Ovary (tissue), 9 donors: ENCODE results near the gene FAM83C. TPM values are rescaled to one million over a fixed set of nuclear protein-coding genes. Genes with fewer than 3 reads are reported as not detected.

Source experiments
- DNase-seq, 5 donors: peaks; one replicate each; pipeline ENCODE4 v3.0.0-alpha.2; 2019 to 2020
- H3K27ac ChIP-seq, 2 donors: fragments of 200-600 bp; one replicate each; pipeline versions ENCODE4 v1.5.1 to v1.8.0; 2019 to 2022
- H3K27me3 ChIP-seq: fragments of 200-600 bp; one replicate; pipeline ENCODE4 v1.8.0; 2022
- H3K36me3 ChIP-seq: fragments of 200-600 bp; sonication (generic); one replicate; pipeline ENCODE4 v1.5.1; 2019
- H3K4me1 ChIP-seq: one replicate; pipeline ENCODE4 v1.8.1; 2013; ENCODE audit warnings: mild to moderate bottlenecking, moderate library complexity; ENCODE audit not compliant: insufficient read depth
- H3K4me3 ChIP-seq: fragments of 200-600 bp; sonication (generic); one replicate; pipeline ENCODE4 v1.5.1; 2017
- H3K9me3 ChIP-seq, 2 donors: fragments of 200-600 bp in 1 of 2; sonication (generic) in 1 of 2; one replicate each; pipeline versions ENCODE4 v1.5.1 to v1.8.1; 2013 to 2019; ENCODE audit warnings: mild to moderate bottlenecking in 1 of 2, moderate library complexity in 1 of 2
- EP300 ChIP-seq: sonication (generic); formaldehyde crosslinking; IDR thresholded peaks from one replicate; pipeline ENCODE4 v1.6.1; 2017; ENCODE audit warnings: antibody characterized with exemption
- POLR2A ChIP-seq: fragments of 450-650 bp; IDR thresholded peaks from one replicate; pipeline ENCODE4 v1.6.1; 2017; ENCODE audit warnings: antibody characterized with exemption, mild to moderate bottlenecking, moderate library complexity
- WGBS, 3 donors: extraction: QIAGEN DNeasy Blood & Tissue Kit in 1 of 3; methylation state at CpG; one replicate each; pipeline versions ENCODE4 v1.1.5 to v1.1.7; 2013 to 2017; 5-methylcytosine and 5-hydroxymethylcytosine counted together
- intact Hi-C, 4 donors: fragments of 100-400 bp; cut with DNase I; formaldehyde crosslinking; loops; one replicate each; pipeline versions ENCODE4 v1.11.0 to v1.15.1; 2022 to 2023
- polyA plus RNA-seq, 2 donors: library from polyadenylated mRNA; stranded (reverse); fragments of 200-250 nt in 1 of 2; fragments of 350-450 nt in 1 of 2; fragmentation: Illumina TruSeq in 1 of 2; extraction: RNeasy Lipid Tissue Mini Kit (QIAGEN cat#74804) in 1 of 2; gene quantifications; one replicate each; pipeline ENCODE4 v1.2.3, GENCODE V29; 2013 to 2014
- total RNA-seq, 7 donors: library from RNA; depleted of rRNA in 2 of 7; stranded (reverse); fragments of >200 nt in 2 of 7; fragmentation: NEBNext Ultra II Directional in 3 of 7; extraction: Animal tissue kit (Norgen Biotek cat#: 25700) in 3 of 7; gene quantifications; one replicate each; pipeline versions ENCODE4 v1.1.0 to v1.2.4, GENCODE V29; 2016 to 2023
- TF ChIP-seq, protein P1 (sequence below), 3 donors: fragments of 450-650 bp in 2 of 3; fragments of 200-600 bp in 1 of 3; IDR thresholded peaks; one replicate each; pipeline versions ENCODE4 v1.5.1 to v1.8.0; 2016 to 2022; ENCODE audit warnings: antibody characterized with exemption in 3 of 3, mild to moderate bottlenecking in 1 of 3
- donor health status: DM: no; HTN: no; CAD: no; lungs with moderate emphysema.
- donor health status: DM: no; HTN: no; CAD: no.
- donor health status: Bipolar disorder and iron deficiency.
- donor health status: DM: yes; HTN: yes; CAD: no.
- donor health status: DM: no; HTN: no; CAD: no.
- donor health status: DM: yes; HTN: yes; CAD: no.

The FAM83C gene
- total and polyA plus RNA-seq, 9 donors: not detected

DNA sequence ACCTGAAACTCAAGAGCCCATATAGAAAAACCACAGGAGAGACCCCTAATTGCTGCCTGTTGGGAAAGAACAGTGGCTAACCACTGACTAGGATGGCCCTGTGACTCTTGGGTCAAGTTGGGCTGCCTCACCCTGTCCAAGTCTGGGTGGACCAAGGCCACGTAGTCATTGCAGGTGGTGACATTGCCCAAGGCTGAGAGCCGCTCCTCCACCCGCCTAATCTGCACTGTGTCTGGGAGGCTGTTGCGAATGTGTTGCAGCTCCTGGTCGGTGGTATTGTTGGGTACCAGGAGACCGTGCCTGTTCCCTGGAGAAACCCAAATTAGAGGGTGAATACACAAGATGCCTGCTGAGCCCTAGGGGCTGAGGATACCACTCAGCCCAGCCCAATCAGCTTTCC lies 11.7 kb downstream of the FAM83C start:
- intact Hi-C loops: no loop called here
- no peaks in the 10 kb centered on the region for H3K36me3 ChIP-seq
- DNase-seq: no peak
- TF ChIP-seq EP300 (no peak), POLR2A (no peak)
- TF ChIP-seq, protein P1, sequence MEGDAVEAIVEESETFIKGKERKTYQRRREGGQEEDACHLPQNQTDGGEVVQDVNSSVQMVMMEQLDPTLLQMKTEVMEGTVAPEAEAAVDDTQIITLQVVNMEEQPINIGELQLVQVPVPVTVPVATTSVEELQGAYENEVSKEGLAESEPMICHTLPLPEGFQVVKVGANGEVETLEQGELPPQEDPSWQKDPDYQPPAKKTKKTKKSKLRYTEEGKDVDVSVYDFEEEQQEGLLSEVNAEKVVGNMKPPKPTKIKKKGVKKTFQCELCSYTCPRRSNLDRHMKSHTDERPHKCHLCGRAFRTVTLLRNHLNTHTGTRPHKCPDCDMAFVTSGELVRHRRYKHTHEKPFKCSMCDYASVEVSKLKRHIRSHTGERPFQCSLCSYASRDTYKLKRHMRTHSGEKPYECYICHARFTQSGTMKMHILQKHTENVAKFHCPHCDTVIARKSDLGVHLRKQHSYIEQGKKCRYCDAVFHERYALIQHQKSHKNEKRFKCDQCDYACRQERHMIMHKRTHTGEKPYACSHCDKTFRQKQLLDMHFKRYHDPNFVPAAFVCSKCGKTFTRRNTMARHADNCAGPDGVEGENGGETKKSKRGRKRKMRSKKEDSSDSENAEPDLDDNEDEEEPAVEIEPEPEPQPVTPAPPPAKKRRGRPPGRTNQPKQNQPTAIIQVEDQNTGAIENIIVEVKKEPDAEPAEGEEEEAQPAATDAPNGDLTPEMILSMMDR (IDR thresholded peaks at IDR 0.05): no peak
- 91 to 97% (median 93%) methylated on average over 5 to 6 of the region's 6 CpGs for WGBS, 3 donors
- no peaks in the 10 kb centered on the region for H3K9me3 ChIP-seq
- H3K4me3 ChIP-seq: no peak overlapping the region
- H3K4me1 ChIP-seq: peaks cover 16% of the 10 kb centered on the region
- no peak overlapping the region for H3K27ac ChIP-seq
- no peaks in the 10 kb centered on the region for H3K27me3 ChIP-seq

DNA sequence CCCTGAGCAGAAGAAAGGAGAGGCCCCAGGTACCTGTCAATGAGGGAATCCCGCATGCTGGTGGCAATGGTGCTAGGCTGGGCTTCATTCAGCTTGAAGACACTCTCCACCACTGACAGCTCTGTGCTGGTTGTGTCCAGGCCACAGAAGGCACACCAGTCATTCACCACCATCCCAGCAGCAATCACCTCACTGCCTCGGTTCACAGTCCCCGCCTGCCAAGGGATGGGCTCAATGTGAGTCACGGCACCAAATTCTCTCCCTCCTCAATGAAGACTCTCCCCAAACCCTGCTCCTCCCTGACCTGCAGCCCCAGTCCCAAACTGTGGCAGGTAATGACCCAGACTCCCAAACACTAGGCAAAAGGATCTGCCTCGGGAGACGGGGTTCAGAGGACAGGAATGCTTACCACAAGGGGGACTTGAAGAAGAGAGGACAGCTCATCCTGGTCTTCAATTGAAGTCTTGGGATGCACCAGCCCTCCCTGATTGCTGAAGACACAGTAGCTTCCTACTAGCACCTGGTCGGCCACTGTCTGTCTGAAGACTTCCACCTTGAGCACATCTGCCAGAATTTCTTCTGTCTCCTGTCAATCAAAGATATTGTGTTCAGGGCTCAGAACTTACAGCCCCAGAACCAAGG lies 12.6 kb downstream of the FAM83C start:
- TF ChIP-seq POLR2A: no peak
- TF ChIP-seq EP300: no peak
- intact Hi-C loops: no loop called here
- H3K4me1 ChIP-seq: peaks cover 14% of the 10 kb centered on the region

DNA sequence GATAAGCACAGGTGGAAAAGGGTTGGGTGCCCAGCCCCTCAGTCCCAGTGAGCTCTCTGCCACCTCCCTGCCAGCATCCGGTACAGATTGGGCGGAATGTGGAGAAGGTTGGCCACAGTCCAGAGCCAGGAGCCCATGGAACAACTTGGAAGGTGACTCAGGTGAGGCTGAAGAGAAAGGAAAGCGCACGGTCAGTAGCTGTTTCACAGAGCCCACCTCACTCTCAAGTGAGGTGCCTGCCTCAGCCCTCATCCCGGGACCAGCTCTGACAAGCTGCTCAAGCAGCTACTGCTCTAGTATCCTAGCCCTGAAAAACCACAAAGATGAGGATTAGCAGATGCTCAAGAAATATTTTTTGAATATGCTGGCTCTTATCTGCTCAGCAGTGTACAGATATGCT lies 13.2 kb downstream of the FAM83C start:
- H3K9me3 ChIP-seq: no peaks in the 10 kb centered on the region
- TF ChIP-seq POLR2A (no peak), EP300 (no peak)
- TF ChIP-seq, protein P1 (IDR thresholded peaks at IDR 0.05): no peak
- peak overlapping the region; percentile 7 to 99 for H3K27ac ChIP-seq
- DNase-seq: no peak
- H3K36me3 ChIP-seq: no peaks in the 10 kb centered on the region
- H3K4me3 ChIP-seq: no peak overlapping the region
- H3K27me3 ChIP-seq: no peaks in the 10 kb centered on the region
- intact Hi-C loops: no loop called here
- 80 to 83% (median 83%) methylated on average over 5 of the region's 5 CpGs for WGBS, 3 donors
- peaks cover 14% of the 10 kb centered on the region for H3K4me1 ChIP-seq

More for the DNA sequence above, 12.6 kb downstream of the FAM83C start:
- H3K27ac ChIP-seq: no peak overlapping the region
- H3K27me3 ChIP-seq: no peaks in the 10 kb centered on the region
- WGBS, 3 donors: 85 to 88% (median 88%) methylated on average over 7 of the region's 7 CpGs
- H3K9me3 ChIP-seq: no peaks in the 10 kb centered on the region
- no peak for DNase-seq
- no peaks in the 10 kb centered on the region for H3K36me3 ChIP-seq
- H3K4me3 ChIP-seq: no peak overlapping the region

DNA sequence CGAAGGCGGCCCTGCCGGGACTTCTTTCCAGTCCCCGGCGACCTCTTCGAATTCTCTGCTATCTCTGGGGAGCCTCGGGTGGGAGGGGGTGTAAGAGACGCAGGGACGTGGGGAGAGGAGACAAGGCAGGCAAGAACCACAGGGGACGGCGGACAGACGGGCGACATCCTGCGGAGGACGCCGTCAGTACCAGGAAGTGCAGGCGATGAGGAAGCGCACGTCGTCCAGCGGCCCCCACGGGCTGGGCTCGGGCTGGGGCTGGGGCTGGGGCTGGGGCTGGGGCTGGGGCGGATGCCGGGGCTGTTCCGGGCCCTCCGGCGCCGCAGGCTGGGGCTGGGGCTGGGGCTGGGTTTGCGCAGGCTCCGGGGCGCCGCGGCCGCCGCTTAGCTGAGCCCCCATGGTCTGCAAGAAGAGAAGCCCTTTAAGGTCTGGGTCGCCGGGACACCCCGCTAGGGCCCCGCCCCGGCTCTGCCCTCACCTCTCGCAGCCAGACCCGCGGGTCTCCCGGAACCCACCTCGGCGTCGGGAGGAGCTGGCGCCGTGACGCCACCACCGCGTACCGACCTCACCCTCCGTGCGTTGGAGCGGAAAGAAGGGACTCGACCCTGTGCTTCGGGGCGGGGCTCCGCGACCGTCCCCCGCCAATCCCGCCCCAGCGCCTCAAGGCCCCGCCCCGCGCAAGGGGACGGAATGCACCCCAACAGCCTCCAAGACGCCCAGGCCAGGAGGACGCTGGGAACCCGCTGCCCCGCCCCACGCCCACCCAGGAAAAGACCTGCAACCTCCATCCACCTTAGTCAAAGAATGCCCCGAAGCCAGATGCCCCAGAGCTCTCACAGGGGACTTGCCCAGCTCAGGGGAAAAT lies 14.5 kb downstream of the FAM83C start, which contains the start of gene MMP24OS:
TSS of gene MMP24OS (minus strand) at position 592 of the 865 bp plus-strand sequence. CDS start at position 399, 193 bp downstream.
- 0 to 1% (median 0%) methylated on average over 36 to 76 of the region's 76 CpGs for WGBS, 3 donors
- H3K9me3 ChIP-seq: no peaks in the 10 kb centered on the region
- H3K27ac ChIP-seq: peak within 1 kb of the TSS; percentile 42 to 99
- H3K36me3 ChIP-seq: no peaks in the 10 kb centered on the region
- intact Hi-C loops: no loop called here
- H3K4me1 ChIP-seq: peaks cover 10% of the 10 kb centered on the region
- H3K27me3 ChIP-seq: no peaks in the 10 kb centered on the region
- TF ChIP-seq, protein P1 (IDR thresholded peaks at IDR 0.05): peak in 1 of 3 donors; percentile 3
- no peak for TF ChIP-seq EP300
- peak; percentile 91 for TF ChIP-seq POLR2A
- H3K4me3 ChIP-seq: peak within 1 kb of the TSS; percentile 82
- peak; percentile 85 to 93 (median 88) for DNase-seq
